Left kidney (tissue), 2 donors: ENCODE results near the gene TMOD2. TPM values are rescaled to one million over a fixed set of nuclear protein-coding genes. Genes with fewer than 3 reads are reported as not detected.
"Not testable (repeated sequence)": the region's sequence is repeated elsewhere in the genome, so short reads cannot be mapped to it uniquely, and the experiment has no call there.

Experiments
- DNase-seq: peaks from one replicate; pipeline ENCODE4 v3.0.0-alpha.2; 2013
- polyA plus RNA-seq: library from polyadenylated mRNA; unstranded; fragments of 120-200 nt; gene quantifications from one replicate; pipeline ENCODE4 v1.2.1, GENCODE V29; 2013; ENCODE audit not compliant: insufficient read length

Gene TMOD2
- polyA plus RNA-seq, 1 donor, result 5.7 TPM

DNA sequence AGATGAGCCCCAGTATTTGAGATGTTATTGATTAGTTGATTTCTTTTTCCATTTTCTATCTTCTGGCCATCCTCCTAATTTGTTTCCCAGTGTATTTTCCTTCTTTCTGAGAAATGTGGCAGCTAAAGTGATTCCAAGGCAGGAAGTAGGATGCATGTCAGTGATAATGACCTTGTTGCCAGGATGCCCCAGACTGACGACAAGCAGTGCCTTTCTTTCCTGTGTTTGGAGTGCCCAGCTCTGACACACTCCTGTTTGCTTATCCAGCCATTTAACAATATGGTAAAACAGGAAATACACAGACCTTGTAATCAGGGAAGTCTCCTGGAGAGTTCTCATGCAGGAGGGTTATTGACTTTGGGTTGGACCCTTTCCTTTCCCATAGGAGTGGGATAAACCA is 20.4 kb downstream of the TMOD2 start:
- DNase-seq, result no peak

DNA sequence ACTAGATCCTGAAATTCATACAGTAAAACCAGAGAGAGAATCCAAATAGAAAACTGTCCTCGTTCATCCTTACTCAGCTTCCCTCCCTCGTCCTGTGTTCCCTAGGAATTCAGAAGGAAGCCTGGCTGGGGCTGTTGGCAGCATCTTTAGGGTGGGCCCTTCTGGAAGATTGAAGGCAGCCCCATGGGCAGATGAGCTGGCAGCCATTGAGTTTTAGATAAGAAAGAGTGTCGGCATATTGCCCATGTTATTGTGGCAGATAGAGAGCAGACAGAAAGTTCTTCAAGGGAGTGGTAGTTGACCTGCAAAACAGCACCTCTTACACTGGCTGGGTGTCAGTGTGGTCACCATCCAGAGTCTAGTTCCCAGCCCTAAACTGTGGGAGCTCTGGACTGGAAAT is 23.5 kb downstream of the TMOD2 start:
- no peak for DNase-seq

DNA sequence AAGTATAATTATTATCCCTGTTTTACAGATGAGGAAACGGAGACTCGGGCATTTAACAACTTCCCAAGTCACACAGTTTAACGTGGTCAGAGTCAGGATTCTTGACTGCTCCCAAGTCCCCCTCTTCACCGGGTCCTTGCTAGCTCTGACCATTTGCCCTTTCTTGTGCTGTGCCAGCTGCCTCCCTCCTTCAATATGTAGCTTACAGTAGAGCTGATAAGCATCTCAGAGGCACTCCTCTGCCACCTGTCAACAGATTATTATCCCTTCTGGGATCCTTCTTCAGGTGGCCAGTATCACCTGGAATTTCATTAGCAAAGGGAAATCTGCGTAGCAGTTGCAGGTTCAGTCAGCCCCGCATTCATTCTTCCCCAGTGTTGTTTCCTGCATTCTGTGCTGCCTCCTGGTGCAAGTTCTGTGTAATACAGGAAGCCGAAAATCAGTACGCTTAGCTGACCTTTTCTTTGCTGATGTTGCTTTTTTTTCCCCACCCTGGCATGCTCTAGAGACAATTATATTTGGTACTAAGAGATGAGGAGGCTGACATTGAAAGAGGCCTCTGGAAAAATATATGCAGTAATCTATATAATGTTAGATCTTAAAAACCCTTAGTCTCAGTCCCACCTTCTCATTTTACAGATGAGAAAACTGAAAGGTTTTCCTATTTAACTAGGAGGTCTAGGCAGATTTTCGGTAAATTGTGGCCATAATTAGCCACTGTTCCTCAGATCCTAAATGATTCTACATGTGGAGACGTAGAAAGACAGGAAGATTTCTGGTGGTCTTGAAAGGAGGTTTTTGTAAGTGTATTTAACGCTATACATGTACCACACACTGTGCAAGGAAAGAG is 24.8 kb downstream of the TMOD2 start:
- DNase-seq, result no peak

DNA sequence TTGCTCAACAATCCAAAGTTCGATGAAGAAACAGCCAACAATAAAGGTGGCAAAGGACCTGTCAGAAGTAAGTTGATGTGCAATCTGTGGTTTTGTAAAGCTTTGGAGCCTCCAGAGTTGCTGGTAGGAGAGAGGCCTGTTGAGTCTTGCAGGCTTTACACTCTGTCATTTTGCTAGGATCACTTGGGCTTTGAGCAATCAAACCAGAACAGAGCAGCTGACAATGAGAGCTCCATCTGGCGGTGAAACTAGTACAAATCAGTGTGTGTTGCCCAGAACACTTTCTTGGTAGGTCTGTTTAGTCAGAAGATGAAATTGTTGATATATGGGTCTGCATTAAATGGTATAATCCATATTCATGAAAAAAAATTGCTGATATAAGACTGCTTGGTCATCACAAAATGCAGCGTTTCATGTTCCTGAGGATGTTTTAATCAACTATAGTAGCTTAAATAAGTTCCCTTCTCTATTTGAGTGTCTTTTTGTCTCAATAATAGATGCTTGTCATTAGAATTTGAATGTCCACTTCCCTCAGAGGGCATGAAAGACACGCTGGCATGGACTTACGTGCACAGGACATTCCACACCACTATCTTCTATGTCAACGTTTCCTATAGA is 25.7 kb downstream of the TMOD2 start:
- DNase-seq, result peak; percentile 76

DNA sequence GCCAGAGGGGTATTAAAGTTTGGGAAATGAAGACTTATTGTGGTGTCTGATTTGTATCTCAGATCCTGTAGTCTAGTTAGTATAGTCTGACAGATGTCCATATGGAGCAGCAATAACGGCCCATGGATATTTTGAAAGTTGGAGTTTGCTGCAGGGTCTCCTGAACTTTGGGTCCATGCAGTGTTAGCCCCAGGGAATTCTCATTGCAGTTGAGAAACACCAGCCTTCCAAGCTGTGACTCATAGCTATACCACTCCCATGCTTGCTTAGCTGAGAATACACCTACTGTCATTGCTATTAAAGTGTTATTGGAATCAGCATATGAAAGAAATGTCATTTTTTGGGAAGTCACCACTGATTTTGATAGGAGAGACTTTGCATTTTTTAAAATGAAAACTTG is 29.2 kb downstream of the TMOD2 start:
- no peak for DNase-seq

DNA sequence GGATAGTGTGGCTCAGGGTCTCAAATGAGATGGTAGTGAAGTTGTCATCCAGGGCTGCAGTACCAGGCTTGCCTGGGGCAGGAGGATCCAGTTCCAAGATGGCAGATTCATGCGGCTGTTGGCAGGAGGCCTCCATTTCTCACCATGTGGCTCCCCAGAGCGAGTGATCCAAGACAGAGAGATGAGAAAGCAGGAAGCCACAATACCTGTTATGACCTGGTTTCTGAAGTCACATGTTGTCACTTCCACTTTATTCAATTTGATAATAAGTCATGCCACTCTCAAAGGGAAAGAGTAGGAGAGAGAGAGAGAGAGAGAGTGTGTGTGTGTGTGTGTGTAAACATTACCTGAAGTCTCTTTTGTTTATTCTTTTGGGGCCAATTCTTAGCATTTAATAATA is 30.1 kb downstream of the TMOD2 start:
- DNase-seq, result no peak

DNA sequence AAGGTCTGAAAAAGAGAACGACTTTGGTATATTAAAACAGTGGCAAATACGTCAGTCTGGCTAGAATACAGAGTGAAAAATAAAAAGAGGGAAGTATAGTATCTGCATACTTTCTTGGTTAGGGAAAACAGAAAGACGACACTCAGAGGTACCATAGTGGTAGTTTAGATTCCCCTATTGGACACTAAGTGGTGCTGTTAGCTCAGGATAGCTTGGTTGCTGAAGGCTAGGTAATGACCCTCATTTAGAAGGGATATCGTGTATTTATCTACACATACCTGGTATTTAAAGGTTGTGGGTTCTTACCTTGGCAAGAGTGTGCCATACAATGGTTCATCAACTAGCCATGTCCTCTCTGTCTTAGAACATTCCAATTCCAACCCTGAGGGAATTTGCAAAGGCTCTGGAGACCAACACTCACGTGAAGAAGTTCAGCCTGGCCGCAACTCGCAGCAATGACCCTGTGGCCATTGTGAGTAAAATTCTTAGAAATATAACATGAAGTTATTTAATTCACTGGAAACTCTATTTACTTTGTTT is 31.0 kb downstream of the TMOD2 start:
- DNase-seq, result no peak

DNA sequence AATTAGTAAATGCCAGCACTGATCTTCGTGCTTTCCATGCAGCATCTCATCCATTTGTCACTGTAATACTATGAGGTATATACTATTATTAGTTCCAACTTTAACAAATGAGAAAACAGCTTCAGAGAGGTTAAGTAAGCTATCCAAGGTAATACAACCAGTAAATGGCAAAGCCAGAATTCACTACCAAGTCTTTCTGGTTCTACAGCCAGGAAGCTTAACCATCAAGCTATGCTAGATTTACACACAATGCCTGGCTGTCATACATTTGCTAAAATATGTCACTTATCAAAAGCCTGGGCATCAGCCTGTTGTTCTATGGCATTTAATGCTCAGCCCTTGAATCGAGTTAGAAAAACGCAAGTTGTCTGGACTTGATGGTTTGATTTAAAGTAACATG is 32.6 kb downstream of the TMOD2 start:
- DNase-seq, result no peak

DNA sequence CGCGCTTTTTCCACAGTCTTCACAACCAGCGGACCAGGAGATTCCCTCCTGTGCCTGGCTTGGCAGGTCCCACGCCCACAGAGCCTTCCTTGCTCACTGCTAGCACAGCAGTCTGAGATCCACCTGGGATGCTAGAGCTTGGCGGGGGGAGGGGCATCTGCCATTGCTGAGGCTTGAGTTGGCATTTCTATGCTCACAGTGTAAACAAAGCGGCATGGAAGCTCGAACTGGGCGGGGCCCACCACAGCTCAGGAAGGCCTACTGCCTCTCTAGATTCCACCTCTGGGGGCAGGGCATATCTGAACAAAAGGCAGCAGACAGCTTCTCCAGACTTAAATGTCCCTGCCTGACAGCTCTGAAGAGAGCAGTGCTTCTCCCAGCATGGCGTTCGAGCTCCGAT is 35.7 kb downstream of the TMOD2 start:
- DNase-seq, result not testable (repeated sequence)

DNA sequence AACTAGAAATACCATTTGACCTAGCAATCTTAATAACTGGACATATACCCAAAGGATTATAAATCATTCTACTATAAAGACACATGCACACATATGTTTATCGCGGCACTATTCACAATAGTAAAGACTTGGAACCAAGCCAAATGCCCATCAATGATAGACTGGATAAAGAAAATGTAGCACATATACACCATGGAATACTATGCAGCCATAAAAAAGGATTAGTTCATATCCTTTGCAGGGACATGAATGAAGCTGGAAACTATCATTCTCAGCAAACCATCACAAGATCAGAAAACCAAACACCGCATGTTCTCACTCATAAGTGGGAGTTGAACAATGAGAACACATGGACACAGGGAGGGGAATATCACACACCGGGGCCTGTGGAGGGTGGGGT is 41.1 kb downstream of the TMOD2 start:
- not testable (repeated sequence) for DNase-seq

DNA sequence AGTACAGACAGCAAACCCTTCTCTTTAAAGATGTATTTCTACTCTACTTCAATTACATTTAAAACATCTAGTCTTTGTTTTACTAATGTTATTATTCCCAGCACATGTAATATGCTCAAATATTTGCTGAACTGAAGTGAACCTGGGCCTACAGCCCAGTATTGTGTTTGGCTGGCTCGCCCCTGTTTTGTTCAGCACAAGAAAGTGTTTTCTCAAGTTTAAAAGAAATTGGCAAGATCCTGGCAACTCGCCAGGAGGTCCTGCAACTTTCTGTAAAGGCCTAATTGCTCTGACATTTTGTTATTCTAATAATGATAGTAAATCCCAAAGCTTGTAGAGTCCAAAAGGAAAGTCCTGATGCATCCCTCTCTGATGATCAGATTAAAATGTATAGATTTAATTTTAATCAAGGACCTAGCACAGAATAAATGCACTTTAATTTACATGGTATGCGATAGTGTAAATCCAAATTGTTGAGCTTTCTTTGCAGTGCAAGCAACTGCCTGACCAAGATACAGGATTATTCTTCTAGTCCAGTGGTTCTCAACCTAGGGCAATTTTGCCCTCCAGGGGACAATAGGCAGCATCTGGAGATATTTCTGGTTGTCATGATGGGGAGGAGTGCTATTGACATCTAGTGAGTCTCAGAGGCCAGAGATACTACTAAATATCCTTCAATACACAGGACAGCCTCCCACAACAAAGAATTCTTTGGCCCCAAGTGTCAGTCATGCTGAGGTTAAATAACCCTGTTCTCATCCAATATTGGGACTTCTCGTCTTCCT is 42.3 kb downstream of the TMOD2 start:
- no peak for DNase-seq

DNA sequence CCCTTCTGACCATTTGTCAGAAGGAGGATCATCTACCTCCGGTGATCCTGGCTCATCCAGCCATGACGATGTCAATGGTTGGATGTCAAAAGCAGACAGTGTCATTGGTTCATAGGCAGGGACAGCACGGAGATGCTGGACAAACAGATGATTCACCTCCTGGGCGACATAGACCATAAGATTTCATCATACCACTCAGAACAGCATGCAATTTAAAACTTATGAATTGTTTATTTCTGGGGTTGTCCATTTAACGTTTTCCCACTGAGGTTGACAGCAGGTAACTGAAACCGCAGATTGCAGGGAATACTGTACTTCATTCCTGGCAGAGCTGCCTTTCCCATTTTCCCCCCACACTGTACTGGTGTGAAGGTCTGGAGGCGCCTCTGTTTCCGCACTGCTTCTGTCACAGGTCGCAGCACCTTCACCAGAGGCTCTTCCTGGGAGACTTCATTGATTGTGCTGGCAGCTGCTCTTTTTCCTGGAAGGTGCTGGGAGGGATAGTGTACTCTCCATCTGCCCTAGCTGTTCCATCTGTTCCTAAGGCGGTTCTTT is 45.5 kb downstream of the TMOD2 start:
- DNase-seq, result no peak

DNA sequence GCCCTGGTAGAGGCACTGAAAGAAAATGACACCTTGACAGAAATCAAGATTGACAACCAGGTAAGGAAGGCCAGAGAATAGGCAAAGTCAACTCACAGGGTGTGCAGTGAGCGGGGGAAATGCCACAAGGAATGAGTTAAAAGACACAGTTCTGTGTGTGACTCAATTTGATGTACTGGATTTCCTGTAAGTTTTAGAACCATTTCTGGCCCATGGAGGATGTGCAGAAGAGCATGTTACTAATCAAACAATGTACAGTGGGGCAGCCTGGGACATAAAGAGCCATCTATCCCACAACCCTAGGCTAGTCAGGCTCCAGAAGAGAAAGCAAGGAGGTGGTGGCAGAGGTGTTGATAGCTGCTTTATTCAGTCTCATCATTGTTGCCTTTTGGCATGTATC is 46.9 kb downstream of the TMOD2 start:
- no peak for DNase-seq

DNA sequence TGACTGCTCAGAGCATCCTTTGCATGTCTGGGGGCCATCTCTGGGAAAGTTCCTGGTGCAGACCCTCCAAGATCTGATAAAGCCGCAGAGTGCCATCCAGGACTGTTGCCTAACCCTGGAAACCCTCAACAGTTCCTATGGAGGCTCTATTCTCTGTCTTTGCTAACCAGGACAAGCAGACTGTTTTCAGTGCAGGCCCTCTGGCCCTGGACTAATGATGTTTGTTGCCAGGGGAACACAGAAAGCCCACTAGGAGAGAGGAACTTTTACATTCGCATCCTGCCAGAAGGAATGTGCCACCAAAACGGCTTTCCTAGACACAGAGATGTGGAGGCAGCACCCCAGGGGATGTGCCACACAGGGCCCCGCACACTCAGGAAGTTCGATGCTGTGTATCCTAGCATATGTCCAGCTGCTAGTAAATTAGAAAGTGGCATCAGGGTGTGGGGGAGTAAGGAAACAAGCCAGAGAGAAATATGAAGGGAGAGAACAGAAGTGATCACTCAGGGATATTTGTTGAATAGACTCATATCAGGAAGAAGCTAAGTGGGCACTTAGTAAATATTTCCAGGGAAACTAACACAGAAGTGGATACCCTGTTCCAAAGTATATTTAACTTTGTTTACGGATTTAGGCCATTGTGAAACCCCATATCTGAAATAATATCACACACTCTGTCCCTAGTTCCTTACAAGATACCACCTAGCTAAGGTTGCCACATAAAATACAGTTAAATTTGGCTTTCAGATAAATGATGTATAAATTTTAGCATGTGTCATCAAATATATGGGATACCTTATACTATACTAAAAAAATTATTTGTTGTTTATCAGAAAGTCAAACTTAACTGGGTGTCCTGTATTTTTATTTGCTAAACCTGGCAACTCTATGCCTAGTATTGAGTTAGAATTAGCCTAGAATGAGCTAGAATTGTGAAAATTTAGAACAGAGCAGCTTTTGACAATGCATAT is 48.2 kb downstream of the TMOD2 start:
- no peak for DNase-seq

DNA sequence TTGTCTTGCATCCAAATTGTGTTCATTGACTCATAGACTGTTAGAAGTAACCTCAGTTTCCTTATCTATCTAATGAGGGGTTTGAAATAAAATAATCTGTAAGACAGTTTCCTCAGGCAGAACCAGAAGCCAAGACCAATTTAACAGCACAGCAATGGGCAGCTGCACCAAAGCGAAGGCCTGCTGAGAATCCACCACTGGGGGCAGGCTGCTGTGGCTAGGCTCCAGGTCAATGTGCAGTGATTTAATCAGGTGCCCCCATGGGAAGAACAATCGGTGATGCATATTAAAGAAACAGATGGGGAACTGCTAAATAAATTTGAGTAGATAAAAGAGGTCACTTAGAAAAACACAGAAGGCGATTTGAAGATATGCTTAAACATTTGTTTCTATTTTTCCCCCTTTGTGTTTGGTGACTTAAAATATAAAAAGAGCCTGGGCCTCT is 50.0 kb downstream of the TMOD2 start:
- no peak for DNase-seq

DNA sequence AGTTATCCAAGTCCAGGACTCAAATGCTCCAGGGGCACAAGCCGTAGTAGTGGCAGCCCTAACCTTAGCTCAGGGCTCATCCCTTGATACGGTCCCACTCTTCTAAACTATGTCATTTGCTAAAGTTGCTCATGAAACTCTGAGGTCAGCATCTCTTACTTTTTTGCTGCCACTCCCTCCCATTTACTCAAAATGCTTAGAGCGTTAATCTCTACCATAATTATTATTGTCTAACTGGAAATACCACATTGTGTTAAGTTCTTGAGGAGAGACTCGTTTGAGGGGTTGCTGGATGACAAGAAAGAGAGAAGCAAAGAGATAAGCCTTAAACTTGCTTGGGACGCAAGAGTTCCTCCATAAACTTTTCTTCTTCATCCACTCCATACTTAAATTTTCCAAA is 51.2 kb downstream of the TMOD2 start:
- no peak for DNase-seq

DNA sequence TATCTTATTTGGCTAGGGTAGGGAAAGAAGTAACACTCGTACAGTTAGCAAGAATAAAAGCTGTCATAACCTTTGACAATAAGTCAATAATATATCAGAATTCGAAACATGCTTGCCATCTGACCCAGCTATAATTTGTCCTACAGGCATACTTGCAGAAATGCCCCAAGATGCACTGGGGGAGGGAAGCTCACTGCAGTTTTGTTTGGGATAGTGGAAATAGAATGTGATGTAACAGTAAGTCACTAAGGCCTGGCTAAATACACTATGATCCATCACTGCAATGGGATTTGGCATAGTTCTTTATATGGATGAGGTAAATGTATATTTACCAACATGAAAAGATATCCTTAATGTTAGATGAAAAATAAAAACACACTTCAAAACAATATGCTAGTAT is 52.6 kb downstream of the TMOD2 start:
- DNase-seq, result no peak

DNA sequence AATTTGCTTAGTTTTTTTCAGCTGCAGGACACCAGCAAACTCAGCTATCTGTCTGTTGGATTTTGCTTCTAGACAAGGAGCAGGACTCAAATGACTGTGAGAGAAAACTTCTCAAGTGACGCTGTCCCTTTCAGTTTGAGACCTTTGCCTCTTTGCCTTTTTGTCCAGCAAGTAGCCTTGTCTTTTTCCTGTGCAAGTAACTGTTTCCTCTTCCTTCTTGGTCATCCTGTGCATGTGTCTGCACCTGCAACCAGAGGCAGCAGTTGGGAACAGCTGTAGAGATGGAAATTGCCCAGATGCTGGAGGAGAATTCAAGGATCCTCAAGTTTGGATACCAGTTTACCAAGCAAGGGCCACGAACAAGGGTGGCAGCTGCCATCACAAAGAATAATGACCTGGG is 54.7 kb downstream of the TMOD2 start:
- DNase-seq, result no peak

DNA sequence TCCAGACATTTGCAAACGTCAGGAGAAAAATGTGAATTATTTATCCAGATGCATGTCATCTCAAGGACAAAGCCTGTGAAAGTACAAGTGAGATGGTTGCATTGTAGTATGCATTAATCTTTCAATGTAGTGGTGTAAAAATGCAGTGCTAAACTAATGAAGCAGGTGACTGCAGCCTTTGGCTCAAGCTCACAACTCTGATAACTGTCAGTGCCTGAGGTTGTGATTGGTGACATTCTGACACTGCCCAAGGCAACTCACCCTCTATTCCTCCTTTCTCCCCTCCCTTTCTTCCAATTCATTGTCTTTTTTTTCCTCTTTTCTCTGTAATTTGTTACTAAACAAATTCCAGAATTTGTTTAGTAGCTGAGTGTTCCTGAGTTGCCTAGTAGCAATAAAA is 58.1 kb downstream of the TMOD2 start:
- no peak for DNase-seq

DNA sequence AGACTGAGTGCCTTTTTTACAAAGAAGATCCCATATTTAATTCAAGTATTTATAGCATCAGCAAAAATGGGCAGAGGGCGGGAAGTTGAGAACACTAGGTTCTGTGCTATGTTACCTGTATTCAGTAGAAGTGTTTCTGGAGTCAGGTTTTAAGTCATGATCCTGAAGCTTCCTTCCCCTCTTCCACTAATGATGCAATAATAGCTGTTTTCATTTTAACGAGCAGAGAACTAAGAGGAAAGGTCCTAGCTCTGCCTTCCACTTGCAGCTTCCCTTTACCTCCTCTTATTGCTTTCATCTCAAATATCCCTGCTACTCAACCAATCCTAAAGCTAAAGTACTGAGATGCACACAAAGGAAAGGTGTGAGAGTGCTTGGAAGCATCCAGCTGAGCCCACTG is 61.2 kb downstream of the TMOD2 start:
- no peak for DNase-seq

DNA sequence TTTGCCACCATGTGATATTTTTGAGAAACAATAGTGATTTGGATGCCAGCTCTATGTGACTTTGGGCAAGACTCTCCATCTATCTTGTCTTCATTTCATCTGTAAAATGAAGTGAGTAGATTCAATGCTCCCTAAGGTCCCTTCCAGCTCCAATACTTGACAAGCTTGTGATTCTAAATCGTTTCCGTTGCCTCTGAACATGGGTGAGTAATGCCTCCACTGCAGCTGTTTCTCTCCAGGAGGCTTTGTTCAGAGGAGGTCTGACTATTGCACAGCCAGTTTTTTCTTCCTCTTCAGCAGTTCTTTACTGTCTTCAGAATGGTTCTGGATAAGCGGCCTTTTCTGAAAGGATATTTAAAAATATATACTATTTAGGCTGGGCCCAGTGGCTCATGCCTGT is 63.2 kb downstream of the TMOD2 start:
- no peak for DNase-seq
